Small intestine (tissue), 7 donors: ENCODE measurements around the gene PBX4. TPM values are rescaled to one million over a fixed set of nuclear protein-coding genes. Genes with fewer than 3 reads are reported as not detected.
A peak's percentile ranks its signal among the peaks of the same experiment; 100 is the strongest.

ENCODE experiments used
- DNase-seq, 2 donors: peaks; one replicate each; pipeline versions ENCODE4 v3.0.0 to v3.0.0-alpha.2; 2013
- FAIRE-seq: peaks from 2 replicates; lab custom pipeline; 2012; peaks lifted over from hg19 to GRCh38; lab: Jason Lieb, UNC
- H3K27ac ChIP-seq, 3 donors: one replicate each; pipeline ENCODE4 v1.5.1; 2013; ENCODE audit warnings: low read length in 2 of 3, mild to moderate bottlenecking in 2 of 3, control low read depth in 1 of 3, inconsistent platforms in 1 of 3, low read depth in 1 of 3, moderate library complexity in 1 of 3
- H3K27me3 ChIP-seq, 3 donors: one replicate each; pipeline ENCODE4 v1.6.1; 2013; ENCODE audit warnings: low read length in 3 of 3, inconsistent platforms in 1 of 3; ENCODE audit not compliant: control insufficient read depth in 3 of 3, insufficient read depth in 3 of 3
- H3K36me3 ChIP-seq, 3 donors: one replicate each; pipeline ENCODE4 v1.6.1; 2013; ENCODE audit warnings: low read length in 3 of 3, inconsistent platforms in 1 of 3, low read depth in 1 of 3, mild to moderate bottlenecking in 1 of 3, moderate library complexity in 1 of 3; ENCODE audit not compliant: control insufficient read depth in 3 of 3, insufficient read depth in 2 of 3
- H3K4me1 ChIP-seq, 3 donors: one replicate each; pipeline ENCODE4 v1.6.1; 2013; ENCODE audit warnings: low read length in 2 of 3, inconsistent platforms in 1 of 3, low read depth in 1 of 3, mild to moderate bottlenecking in 1 of 3, moderate library complexity in 1 of 3; ENCODE audit not compliant: control insufficient read depth in 3 of 3, insufficient read depth in 2 of 3
- H3K4me3 ChIP-seq, 3 donors: one replicate each; pipeline ENCODE4 v1.5.1; 2013; ENCODE audit warnings: low read length in 3 of 3, control low read depth in 1 of 3, inconsistent platforms in 1 of 3, low read depth in 1 of 3, mild to moderate bottlenecking in 1 of 3, moderate library complexity in 1 of 3
- H3K9me3 ChIP-seq, 2 donors: one replicate each; pipeline ENCODE4 v1.6.1; 2013; ENCODE audit warnings: low read depth in 1 of 2, low read length in 1 of 2; ENCODE audit not compliant: control insufficient read depth in 2 of 2, insufficient read depth in 1 of 2
- WGBS, 3 donors: extraction: QIAGEN DNeasy Blood & Tissue Kit; methylation state at CpG; one replicate each; pipeline ENCODE4 v1.1.7; 2013; 5-methylcytosine and 5-hydroxymethylcytosine counted together
- polyA plus RNA-seq, 4 donors: library from polyadenylated mRNA; stranded (reverse) in 3 of 4; unstranded in 1 of 4; fragments of 200-250 nt in 3 of 4; fragments of 120-200 nt in 1 of 4; gene quantifications; one replicate each; pipeline versions ENCODE4 v1.2.1 to v1.2.3, GENCODE V29; 2013
- donor health status: healthy with polysubstance abuse.
- donor health status: control.
- donor health status: control.
- donor health status: Bipolar disorder and iron deficiency.
- donor health status: healthy.

Gene PBX4
- polyA plus RNA-seq, 4 donors = 0.81 to 2.5 (median 1.4) TPM

GRCh38 chr19:19537075-19538048 lies 81.1 kb downstream of the PBX4 start:
- H3K4me1 ChIP-seq = peaks cover 2 to 10% (median 5%) of the 10 kb centered on the region in 3 donors
- FAIRE-seq (no peak), DNase-seq (peak in 1 of 2 donors; percentile 36)
- H3K27me3 ChIP-seq = peaks cover 3 to 51% (median 5%) of the 10 kb centered on the region in 3 donors
- WGBS, 3 donors = 33 to 35% (median 35%) methylated on average over 52 to 59 of the region's 59 CpGs
- H3K9me3 ChIP-seq = no peaks in the 10 kb centered on the region
- no peak overlapping the region for H3K27ac ChIP-seq
- no peak overlapping the region for H3K4me3 ChIP-seq
- no peaks in the 10 kb centered on the region for H3K36me3 ChIP-seq

DNA sequence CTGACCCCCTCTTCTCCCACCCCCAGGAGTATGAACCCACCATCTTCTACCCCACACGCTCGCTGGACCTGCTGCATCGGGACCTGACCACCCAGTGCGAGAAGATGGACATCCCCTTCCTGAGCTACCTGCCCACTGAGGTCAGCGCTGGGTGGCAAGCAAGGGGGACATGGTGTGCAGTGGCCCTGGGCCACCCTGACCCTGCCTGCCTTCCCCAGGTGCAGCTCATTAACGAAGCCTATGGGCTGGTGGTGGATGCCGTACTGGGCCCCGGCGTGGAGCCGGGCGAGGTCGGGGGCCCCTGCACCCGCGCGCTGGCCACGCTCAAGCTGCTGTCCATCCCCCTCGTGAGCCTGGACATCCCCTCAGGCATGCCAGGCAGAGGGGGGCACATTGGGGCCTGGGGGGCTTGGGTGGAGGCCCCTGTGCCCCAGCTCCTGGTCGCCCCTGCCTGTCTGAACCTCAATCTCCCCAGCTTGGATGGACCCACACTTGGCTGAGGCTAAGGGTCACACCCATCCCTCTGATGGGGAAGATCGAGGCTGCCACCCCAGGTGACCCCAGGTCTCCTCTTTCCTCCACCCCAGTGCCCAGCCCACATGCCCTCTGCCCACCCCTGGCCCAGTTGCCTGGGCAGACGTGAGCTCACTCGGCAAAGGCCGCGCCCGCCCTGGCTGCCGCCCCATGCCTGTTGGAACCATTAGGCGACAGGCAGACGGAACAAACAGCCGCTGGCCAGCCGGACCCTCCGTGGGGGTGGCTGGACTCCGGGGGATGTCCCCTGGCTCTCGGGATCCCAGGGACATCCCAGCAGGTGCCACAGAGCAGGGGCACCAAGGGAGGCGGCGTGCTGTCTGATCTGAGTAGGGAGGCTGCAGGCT lies 82.9 kb downstream of the PBX4 start:
- H3K27ac ChIP-seq = no peak overlapping the region
- H3K4me3 ChIP-seq = no peak overlapping the region
- peaks cover 0 to 8% (median 5%) of the 10 kb centered on the region in 3 donors for H3K4me1 ChIP-seq
- WGBS, 3 donors = 79 to 88% (median 79%) methylated on average over 32 to 34 of the region's 34 CpGs
- FAIRE-seq (no peak), DNase-seq (no peak)
- peaks cover 0 to 6% (median 0%) of the 10 kb centered on the region in 3 donors for H3K36me3 ChIP-seq
- H3K27me3 ChIP-seq = peaks cover 3 to 36% (median 5%) of the 10 kb centered on the region in 3 donors
- H3K9me3 ChIP-seq = no peaks in the 10 kb centered on the region

DNA sequence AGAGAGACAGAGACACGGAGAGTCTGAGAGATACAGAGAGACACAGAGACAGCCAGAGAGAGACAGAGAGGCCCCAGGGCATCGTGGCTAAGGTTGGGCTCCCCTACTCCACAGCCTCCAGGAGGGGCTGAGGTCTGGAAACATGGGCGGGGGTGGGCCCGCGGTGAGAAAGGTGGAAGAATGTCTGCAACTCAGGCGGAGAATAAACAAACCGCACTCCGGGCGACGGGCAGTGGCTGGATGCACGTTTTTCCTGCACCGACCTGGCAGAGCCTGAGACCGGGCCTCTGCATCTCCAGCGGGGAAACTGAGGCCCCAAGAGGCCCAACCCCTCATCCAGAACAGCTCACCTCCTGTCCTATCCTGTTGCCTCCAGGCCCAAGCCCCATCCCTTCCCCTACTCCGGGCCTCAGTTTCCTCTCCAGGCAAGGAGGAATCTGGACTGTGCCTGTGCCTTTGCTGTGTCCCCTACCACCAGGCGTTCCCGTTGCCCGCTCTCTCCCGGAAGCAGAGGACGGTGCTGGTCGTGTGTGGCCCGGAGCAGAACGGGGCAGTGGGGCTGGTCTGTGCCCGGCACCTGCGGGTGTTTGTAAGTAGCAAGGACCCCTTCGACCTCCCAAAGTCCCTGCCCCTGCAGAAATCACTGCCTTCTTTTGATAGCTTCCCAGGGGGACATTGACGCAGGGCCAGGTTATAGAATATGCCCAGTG lies 83.8 kb downstream of the PBX4 start:
- FAIRE-seq (no peak), DNase-seq (no peak)
- H3K4me1 ChIP-seq = peaks cover 0 to 8% (median 5%) of the 10 kb centered on the region in 3 donors
- WGBS, 3 donors = 74 to 79% (median 75%) methylated on average over 24 to 27 of the region's 27 CpGs
- H3K9me3 ChIP-seq = no peaks in the 10 kb centered on the region
- H3K4me3 ChIP-seq = no peak overlapping the region
- no peak overlapping the region for H3K27ac ChIP-seq
- H3K27me3 ChIP-seq = peaks cover 3 to 31% (median 5%) of the 10 kb centered on the region in 3 donors
- H3K36me3 ChIP-seq = peaks cover 0 to 9% (median 0%) of the 10 kb centered on the region in 3 donors

DNA sequence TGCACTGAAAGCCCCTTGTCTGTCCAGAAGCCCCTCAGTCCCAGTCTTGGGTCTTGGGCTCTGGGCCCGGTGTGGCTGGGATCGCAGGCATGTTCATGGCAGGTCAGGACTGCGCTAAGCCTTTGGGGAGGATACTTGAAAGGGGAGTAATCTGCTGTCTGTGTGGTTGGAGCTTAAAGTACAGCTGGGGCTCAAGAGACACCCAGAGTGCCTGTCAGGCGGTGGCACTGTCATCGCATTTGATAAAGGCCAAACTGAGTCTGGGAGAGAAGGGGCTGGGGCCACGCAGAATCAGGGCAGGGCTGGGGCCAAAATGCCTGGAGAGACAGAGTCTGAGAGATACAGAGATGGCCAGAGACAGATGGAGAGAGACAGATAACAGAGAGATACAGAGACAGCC lies 84.6 kb downstream of the PBX4 start:
- H3K4me1 ChIP-seq = peaks cover 0 to 8% (median 5%) of the 10 kb centered on the region in 3 donors
- peaks cover 0 to 16% (median 0%) of the 10 kb centered on the region in 3 donors for H3K36me3 ChIP-seq
- H3K4me3 ChIP-seq = no peak overlapping the region
- peaks cover 0 to 23% (median 5%) of the 10 kb centered on the region in 3 donors for H3K27me3 ChIP-seq
- no peaks in the 10 kb centered on the region for H3K9me3 ChIP-seq
- H3K27ac ChIP-seq = no peak overlapping the region
- 82 to 85% (median 82%) methylated on average over 6 of the region's 6 CpGs for WGBS, 3 donors
- DNase-seq = no peak
- no peak for FAIRE-seq

DNA sequence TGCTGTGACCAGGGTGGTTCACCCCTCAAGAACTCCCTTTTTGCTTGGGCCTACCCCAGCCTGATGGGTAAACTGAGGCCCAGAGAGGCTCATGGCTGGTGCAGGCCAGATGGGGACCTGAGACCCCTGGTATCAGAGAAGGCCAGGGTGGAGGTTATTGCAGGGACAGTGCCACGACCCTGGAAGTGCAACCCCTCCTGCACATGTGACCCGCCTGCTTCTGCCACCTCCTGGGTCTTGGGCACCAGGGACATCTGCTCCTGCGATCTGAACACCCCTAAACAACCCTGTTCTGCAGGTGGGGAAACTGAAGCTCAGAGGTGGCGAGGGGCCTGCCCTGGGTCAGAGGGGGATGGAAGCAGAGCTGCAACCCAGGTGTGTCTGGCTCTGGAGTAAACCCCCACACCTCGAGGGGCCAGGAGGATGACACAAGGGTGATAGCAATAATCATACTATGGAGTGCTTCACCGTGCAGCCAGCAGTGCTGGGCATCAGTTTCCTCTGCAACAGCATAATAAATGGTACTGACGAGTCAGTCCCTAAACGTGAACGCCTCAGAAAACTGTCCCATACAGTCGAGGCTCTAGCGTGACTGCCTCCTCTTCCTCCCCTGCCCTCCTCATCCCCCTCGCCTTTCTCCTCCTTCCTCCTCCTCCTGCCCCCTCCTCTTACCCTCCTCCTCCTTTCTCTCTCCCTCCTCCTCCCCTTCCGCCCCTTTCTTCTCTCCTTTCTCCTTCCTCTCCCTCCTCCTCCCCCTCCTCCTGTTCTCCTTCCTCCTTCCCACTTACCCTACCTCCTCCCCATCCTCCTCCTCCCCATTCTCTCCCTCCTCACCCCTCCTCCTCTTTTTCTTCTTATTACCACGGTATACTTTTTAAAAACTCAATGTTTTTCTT lies 85.4 kb downstream of the PBX4 start:
- no peak overlapping the region for H3K27ac ChIP-seq
- peaks cover 0 to 16% (median 3%) of the 10 kb centered on the region in 3 donors for H3K27me3 ChIP-seq
- WGBS, 3 donors = 75 to 78% (median 77%) methylated on average over 14 of the region's 14 CpGs
- peaks cover 0 to 20% (median 0%) of the 10 kb centered on the region in 3 donors for H3K36me3 ChIP-seq
- DNase-seq (no peak), FAIRE-seq (no peak)
- no peaks in the 10 kb centered on the region for H3K9me3 ChIP-seq
- no peak overlapping the region for H3K4me3 ChIP-seq
- peaks cover 0 to 3% (median 2%) of the 10 kb centered on the region in 3 donors for H3K4me1 ChIP-seq

- WGBS, 3 donors = 25 to 30% (median 27%) methylated on average over 39 to 48 of the region's 48 CpGs
- no peak overlapping the region for H3K4me3 ChIP-seq
- peaks cover 0 to 3% (median 0%) of the 10 kb centered on the region in 3 donors for H3K4me1 ChIP-seq
- no peak overlapping the region for H3K27ac ChIP-seq
- H3K9me3 ChIP-seq = no peaks in the 10 kb centered on the region
- FAIRE-seq (no peak), DNase-seq (peak; percentile 68 to 83)
- H3K36me3 ChIP-seq = peaks cover 0 to 29% (median 0%) of the 10 kb centered on the region in 3 donors
- peaks cover 0 to 7% (median 0%) of the 10 kb centered on the region in 3 donors for H3K27me3 ChIP-seq
These were observed 86.3 kb downstream of the PBX4 start for GRCh38 chr19:19531951-19532805.
